GM12892 (cell line): ENCODE measurements around the gene ROR1.

Experiments
- POLR2A ChIP-seq: IDR thresholded peaks from 2 replicates; pipeline ENCODE4 v1.6.1; 2011; ENCODE audit warnings: low read depth, low read length, control low read depth
- POLR2AphosphoS5 ChIP-seq: IDR thresholded peaks from 2 replicates; pipeline ENCODE4 v1.6.1; 2011; ENCODE audit warnings: low read depth, low read length, control low read depth
- TAF1 ChIP-seq: IDR thresholded peaks from 2 replicates; pipeline ENCODE4 v1.6.1; 2011; ENCODE audit warnings: low read depth, mild to moderate bottlenecking, control low read depth, low read length, borderline replicate concordance

- TF ChIP-seq POLR2A = no peak
- no peak for TF ChIP-seq TAF1
- no peak for TF ChIP-seq POLR2AphosphoS5
Observed at GRCh38 chr1:64110924-64111777, 337.3 kb downstream of the ROR1 start.
